Left kidney (tissue), 2 donors: ENCODE measurements around the gene RNPS1. TPM values are rescaled to one million over a fixed set of nuclear protein-coding genes. Genes with fewer than 3 reads are reported as not detected.

ENCODE experiments used
- DNase-seq: peaks from one replicate; pipeline ENCODE4 v3.0.0-alpha.2; 2013
- polyA plus RNA-seq: library from polyadenylated mRNA; unstranded; fragments of 120-200 nt; gene quantifications from one replicate; pipeline ENCODE4 v1.2.1, GENCODE V29; 2013; ENCODE audit not compliant: insufficient read length

The RNPS1 gene
- polyA plus RNA-seq, 1 donor, result 207 TPM

DNA sequence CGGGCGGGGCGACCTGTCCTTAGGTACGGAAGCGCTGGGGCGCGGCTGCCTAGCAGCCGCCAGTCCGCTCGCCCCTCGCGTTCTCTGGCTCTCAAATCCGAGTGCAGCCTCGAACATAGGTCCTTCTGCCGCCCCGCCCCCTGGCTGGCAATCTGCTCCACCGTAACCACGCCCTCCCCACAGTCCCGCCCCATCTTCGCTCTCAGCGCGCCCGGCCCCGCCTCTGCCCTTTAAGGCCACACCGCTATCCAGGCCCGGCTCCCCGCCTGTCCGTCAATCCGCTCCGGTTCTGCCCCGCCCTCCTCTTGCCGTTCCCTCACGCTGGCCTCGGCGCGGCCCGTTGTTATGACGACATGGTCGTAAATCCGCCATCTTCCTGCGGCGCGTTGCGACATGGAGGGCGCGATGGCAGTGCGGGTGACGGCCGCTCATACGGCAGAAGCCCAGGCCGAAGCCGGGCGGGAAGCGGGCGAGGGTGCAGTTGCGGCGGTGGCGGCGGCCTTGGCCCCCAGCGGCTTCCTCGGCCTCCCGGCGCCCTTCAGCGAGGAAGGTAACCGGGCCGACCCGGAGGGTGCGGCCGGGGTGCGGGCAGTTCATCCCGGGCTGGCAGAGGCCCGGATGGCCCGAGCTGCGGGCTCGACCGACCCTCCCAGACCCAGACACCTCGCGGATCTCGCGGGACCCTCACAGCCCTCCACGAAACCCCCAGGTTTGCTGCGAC, 44.5 kb downstream of the RNPS1 start, which contains the start of gene E4F1:
Gene E4F1 (plus strand): TSS at position 371 of the 721 bp plus-strand sequence. CDS start 23 bp downstream, at position 394.
- peak; percentile 98 for DNase-seq

DNA sequence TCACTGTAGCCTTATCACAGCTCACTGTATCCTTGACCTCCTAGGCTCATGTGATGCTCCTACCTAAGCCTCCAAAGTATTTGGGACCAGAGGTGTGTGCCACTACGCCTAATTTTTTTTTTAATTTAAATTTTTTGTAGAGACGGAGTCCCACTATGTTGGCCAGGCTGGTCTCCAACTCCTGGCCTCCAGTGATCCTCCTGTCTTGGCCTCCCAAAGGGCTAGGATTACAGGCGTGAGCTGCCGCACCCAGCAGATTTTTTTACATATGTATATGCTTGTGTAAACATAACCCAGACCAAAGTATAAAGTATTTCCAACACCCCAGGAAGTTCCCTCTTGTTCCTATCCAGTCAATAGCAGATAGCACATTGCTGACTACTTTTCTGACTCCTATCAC, 51.6 kb downstream of the RNPS1 start:
- no peak for DNase-seq

DNA sequence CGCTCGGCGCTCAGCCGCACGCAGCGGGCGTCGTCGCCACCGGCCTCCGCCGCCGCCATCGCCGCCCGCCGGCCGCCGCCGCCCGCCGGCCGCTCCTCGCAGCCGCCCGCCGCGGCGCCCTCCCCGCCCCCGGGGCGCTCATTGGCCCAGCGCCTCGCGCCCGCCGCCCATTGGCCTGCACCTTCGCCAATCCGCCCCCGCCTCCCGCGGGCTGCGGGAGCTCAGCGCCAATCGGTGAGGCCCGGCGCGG, 53.3 kb downstream of the RNPS1 start, which contains the start of gene PGP:
Gene PGP (minus strand): TSS at position 122 of the 250 bp plus-strand sequence. CDS start 63 bp downstream, at position 59.
- no peak for DNase-seq

DNA sequence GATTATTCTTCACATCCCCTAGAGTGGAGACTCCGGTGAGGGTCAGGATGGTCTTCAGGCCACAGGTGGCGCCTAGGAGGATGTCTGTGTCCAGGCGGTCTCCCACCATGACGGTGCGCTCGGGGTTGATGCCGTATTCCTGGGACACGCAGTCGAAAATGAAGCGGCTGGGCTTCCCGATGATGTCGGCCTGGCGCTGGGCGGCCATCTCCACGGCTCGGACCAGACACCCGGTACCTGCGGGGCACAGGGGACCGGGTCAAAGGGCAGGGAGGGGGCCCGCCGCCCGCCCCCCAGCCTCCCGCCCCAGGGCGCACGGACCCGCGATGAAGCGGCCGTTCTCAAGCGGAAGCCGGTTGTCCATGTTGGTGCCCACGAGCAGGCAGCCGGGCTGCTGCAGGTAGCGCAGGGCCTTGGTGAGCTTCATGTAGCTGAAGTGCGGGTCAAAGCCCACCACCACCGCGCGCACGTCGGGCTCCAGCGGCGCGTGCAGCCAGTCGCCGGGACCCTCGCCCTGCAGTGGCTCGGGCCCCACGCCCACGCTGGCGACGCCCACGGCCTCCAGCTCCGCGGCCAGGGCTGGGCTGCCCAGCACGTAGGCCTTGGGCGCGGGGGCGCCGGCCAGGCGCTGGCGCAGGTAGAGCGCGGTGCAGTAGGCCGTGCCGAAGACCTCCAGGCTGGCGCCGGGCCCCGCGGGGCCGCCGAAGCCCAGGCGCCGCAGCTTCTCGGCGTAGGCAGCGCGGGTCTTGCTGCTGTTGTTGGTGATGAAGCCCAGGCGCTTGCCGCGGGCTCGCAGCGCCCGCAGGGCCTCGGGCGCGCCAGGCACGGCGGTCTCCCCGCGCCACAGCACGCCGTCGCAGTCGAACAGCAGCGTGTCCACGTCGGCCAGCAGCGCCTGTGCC, 53.9 kb downstream of the RNPS1 start:
- DNase-seq, result no peak

DNA sequence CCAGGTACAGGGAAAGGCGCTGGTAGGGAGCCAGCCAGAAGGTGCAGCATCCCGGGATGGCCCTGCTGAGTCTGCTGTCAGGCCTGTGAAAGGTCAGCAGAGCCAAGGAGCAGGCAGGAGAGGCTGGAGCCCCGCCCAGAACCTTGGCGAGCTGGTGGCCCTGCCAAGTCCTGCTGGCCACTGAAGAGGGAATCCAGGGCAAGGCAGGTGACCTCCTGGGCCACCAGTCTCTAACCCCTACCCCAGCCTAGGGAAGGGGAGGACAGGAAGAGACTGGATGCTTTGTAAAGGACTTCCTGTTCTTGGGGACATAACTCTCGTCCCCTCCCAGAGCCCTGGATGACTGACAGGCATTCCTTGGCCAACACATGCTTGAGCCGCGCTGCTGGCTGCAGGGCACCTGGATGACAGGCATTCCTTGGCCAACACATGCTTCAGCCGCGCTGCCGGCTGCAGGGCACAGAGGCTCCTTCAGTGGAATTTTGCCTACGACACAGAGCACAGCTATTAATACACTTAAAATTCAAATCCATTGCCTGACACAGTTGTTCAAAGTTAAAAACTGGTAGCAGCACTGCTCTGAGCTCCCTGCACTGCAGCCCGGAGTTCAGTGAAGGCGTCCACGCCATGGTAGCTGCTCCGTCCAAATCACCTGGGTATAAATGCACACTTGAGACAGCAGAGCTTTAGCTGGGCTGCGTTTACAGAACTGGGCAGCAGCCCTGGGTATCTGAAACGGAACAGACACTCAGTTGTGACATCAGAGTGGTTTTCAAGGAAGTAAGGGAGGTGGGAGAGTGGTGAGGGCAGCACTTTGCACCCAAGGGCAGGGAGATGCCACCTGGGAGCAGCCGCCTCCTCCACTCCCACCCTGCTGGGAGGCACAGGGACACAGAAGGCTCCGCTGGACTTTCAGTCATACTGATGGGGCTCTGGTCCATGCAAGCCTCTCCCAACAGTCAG, 55.3 kb downstream of the RNPS1 start:
- no peak for DNase-seq

DNA sequence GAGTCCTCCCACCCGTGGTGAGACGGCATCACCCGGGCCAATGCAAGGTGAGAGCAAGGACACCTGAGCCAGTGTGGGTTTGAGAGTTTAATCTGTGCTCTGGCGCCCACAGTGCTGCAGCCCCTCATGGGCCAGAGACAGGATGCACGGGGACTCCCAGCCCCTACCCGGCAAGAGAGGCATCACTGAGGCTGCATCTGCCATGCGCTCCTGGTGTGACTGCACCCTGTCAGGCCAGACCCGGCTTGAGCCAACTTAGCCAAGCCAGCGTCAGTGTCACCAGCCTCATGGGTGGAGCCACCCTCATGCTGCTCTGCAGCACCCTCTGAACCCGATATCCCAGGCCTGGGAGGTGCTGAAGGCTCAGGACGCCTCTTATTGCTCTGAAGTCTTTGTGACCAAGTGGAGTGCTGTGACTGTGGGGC, 56.0 kb downstream of the RNPS1 start:
- no peak for DNase-seq

DNA sequence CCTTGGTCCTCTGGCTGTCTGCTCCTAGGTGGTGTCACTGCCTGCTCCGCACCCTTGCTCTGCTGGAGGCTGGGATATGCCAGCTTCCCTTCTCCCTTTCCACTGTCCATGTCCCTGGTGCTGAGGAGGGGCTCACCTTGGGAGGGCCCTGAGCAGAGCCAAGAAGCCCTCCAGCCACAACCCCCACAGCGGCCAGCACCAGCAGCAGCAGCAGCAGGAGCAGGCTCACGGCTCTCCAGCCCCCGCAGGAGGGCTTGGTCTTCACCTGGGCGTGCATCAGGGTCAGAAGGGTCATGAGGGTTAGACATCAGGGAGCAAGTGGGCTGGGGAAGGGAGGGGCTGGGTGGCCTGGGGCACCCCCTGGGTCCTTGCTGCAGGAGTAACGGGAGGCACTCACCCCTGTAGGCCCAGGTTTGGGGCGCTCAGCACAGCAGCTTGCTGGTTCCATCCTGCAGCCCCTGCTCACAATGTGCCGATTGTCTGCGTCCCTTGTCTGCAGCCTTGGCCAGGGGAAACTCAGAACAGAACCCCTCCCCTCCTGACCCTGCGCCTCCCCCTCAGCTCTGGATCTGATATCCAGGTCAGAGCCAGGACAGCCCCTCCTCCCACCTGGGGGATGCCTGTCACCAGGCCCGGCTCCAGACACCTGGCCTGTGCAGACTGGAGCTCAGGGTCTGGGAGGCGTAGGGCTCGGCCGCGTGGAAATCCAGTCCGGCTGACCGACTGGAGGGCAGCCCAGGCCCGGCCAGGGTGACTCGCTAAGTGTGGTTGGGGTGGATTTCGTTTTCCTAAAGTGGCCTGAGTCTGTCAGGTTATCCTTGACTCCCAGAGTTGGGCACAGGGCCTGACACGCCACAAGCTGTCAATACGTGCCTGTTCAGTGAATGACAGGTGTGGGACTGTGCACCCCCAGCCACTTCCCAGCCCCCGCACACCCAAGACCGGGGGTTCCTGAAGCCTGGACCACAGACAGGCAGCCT, 57.2 kb downstream of the RNPS1 start, which contains the start of gene BRICD5:
Gene BRICD5 (minus strand): TSS at position 478 of the 980 bp plus-strand sequence. CDS start 30 bp downstream, at position 448.
- DNase-seq, result no peak

DNA sequence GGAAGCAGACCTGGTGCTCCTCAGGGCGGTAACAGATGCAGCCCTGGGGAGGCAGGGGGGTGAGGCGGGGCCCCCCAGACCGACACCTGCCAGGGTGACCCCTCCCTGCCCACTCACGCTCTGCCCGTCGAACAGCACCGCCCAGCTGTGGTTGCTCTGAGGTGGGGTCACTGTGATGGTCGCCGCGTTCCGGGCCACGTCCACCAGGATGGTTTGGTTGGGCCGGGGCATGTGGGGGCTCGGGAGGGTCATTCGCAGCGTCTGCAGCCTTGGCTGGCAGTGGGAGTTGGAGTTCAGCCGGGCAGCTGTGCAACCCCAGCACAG, 58.0 kb downstream of the RNPS1 start:
- DNase-seq, result no peak

DNA sequence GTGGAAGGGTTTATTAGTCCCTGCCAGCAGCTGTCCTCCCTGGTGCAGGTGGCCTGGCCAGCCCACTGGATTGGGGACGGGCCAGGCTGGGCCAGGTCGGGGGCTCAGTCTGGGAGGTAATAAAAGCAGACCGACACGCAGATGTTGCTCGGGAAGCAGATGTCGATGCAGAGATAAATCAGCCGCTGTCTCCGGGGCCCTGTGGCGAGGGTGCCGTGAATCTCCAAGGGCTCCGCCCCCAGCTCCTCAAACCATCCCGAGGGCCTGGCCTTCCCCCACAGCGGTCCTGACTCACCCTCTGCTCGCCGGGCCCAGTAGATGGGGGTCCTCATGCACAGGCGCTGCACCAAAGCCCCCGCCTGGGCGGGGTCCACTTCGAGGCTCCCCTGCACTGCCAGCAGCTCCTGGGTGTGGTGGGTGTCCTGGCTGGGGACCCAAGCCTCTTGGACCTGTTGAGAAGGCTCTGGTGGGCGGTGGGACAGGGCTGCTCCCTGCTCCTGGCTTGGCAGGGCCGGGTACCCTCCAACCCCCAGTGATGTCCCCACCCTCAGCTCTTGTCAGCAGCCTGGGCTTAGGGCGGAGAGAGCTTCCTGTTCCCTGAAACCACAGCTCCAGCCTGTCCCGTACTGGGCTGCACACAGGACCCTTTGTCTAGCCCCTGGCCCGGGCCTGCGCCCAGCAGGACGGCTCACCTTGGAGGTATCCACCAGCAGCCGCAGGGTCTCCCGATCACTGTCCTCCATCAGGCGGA, 58.5 kb downstream of the RNPS1 start:
- DNase-seq, result no peak

DNA sequence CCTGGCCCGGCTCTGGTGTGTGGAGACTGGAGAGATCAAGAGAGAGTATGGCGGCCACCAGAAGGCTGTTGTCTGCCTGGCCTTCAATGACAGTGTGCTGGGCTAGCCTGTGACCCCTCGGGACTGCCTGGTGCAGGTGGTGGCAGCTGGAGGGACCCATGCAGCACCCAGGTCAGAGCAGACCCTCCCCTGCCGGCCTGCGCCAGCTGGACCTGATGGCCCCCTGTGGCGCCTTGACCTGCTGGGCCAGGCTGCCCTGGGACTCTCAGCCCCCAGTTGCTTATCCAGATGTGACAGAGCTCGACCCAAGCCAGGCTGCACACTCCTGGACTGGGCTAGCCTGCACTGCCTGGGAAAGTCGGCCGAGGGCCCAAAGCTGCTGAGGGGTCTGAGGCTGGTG, 59.2 kb downstream of the RNPS1 start:
- no peak for DNase-seq

DNA sequence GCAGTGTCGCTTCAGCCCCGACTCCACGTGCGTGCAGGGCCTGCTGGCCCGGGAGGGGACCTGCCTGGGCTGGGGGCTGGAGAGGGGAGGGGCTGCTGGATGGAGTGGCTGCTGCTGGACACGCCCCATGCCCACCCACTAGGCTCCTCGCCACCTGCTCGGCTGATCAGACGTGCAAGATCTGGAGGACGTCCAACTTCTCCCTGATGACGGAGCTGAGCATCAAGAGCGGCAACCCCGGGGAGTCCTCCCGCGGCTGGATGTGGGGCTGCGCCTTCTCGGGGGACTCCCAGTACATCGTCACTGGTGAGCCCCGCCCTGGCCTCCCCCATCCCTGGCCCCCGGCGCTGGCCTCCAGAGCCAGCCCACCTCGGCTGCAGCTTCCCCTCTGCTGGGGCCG, 59.6 kb downstream of the RNPS1 start:
- DNase-seq, result no peak

DNA sequence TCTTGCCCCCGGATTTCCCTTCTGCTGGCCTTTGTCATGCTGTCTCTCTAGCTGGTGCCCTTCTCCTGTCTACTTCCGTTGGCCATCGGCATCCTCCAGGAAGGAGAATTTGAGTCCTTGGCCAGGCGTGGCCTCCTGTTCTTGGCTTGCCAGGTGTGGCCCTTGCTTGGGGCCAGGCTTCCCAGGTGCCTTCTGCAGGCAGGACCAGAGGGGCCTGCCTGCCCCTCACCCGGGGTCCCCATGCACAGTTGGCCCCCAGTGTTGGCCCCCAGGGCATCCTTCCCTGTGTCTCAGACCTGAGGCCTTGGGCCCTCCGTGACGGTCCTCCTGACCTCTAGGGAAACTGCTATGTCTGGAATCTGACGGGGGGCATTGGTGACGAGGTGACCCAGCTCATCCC, 60.1 kb downstream of the RNPS1 start:
- DNase-seq, result no peak

DNA sequence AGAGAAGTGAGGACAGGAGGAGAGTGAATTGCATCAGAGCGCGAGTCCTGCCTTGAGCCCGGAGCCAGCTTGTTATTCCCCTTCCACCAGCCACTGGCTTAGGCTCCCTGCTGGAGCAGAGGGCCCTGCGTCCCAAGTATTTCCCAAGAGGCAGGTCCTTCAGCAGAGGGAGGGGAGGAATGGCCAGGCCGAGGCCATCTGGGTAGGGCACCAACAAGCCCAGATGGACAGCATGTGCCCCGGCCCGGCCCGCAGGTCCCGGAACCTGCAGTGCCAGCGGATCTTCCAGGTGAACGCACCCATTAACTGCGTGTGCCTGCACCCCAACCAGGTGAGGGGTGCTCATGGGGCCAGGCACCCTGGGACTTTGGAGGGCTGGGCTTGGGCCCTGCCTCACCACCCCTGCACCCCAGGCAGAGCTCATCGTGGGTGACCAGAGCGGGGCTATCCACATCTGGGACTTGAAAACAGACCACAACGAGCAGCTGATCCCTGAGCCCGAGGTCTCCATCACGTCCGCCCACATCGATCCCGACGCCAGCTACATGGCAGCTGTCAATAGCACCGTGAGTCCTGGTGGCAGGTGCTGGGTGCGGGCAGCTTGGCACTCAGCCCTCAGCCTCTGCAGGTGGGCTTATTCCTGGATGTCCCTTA, 61.0 kb downstream of the RNPS1 start:
- DNase-seq, result no peak

DNA sequence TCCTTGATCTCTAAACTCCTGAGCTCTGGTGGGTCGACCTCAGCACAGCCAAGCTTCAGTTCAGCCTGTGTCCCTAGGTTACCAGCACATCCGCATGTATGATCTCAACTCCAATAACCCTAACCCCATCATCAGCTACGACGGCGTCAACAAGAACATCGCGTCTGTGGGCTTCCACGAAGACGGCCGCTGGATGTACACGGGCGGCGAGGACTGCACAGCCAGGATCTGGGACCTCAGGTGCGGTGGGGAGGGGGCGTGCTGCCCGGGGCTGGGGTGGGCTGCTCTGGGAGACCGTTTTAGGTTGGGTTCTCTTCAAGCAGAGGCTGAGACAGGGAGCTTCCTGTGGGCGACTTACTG, 61.5 kb downstream of the RNPS1 start:
- DNase-seq, result no peak

DNA sequence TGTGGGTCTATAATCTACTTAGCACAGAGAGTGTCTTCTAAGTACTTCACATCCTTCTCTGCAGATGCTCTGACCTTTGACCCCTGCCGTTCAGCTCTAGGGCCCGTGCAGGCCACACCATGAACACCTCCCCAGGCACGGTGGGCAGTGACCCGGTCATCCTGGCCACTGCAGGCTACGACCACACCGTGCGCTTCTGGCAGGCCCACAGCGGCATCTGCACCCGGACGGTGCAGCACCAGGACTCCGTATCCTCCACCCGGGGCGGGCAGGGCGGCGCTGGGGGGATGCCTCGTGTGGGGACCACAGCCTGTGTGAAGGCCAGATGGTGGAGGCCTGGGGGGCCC, 62.0 kb downstream of the RNPS1 start:
- DNase-seq, result no peak

DNA sequence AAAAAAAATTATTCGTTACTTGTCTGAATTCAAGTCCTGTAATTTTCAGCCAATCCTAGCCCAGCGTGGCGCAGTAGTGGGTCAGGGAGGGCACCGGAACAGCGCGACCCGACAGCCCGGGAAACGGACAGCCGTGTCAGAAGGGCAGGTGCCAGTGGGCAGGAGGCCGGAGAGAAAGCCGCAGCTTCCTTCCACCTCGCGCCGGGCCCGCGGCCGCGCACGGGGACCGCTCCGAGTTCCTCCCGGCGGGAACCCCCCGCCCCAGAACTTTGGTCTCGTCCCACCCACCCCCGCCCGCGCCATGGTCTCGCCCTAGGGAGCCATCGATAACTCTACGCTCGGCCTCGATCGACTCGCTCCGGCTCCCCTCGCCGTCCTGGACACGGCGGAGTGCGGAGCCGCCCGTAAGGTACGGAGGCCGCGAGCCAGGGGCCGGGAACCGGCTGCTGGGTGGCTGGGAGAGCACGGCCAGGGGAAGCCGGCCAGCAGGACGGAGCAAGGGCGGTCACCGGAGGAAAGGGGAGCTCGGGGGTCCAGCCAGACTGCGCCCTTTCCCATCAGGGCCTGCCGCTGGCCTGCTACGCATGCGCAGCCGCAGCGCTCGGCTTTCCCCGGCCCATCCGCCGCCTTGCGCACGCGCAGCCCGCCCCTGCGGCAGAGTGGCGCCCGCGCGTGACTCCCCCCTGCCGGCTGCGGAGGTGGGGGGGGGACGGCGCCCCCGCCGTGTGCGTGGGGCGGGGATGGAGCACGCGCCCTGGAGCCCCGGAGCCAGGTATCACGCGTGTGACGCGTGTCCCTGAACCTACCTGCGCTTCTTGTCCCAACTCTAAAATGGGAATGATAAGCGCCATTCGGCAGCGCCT, 62.6 kb downstream of the RNPS1 start, which contains the start of gene MLST8:
Gene MLST8 (plus strand): TSS at position 351 of the 863 bp plus-strand sequence. CDS start 632 bp downstream, outside the sequence.
- peak; percentile 78 for DNase-seq

DNA sequence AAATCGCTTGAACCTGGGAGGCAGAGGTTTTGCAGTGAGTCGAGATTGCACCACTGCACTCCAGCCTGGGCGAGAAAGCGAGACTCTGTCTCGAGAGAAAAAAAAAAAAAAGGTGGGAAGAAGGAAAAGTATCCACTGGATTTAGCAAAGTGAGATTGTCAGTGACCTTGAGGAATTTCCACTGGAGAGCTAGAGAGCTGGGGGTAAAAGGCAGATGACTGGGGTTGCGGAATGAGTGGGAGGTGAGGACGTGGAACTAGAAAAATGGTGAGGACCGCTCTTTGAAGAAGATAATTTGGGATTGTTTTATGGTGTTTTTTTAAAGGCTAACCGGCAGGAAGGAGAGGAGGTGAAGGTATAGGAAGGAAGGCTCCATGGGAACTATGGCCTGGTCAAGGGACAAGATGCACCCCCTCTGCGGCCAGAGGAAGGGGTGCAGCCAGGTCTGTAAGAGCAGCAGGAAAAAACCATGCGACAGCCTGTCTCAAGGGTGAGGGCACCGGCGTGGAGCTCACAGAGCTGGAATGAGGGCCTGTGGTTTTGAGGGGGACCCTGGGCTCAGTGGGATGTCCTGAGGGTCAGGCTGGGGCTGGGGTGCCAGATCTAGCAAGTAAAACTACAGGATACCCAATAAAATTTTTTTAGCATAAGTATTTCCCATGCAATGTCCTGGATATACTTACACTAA, 63.4 kb downstream of the RNPS1 start:
- no peak for DNase-seq
